Measurements from ENCODE around the gene ARL16.

The ARL16 gene

GRCh38 chr17:81711814-81712467, 28.3 kb upstream of the ARL16 start, which contains the start of gene SLC25A10:
TSS of gene SLC25A10 (plus strand) at chr17:81712284. CDS start at chr17:81712427, 143 bp downstream.
- DNase-seq = peak; percentile 64

GRCh38 chr17:81710514-81711308, 27.1 kb upstream of the ARL16 start:
- no peak for DNase-seq

- DNase-seq = no peak
Measured at GRCh38 chr17:81708739-81709185, 25.2 kb upstream of the ARL16 start.

- DNase-seq = no peak
Measured at GRCh38 chr17:81707725-81708646, 24.4 kb upstream of the ARL16 start.

- DNase-seq = no peak
Measured at GRCh38 chr17:81706757-81707624, 23.4 kb upstream of the ARL16 start.

- DNase-seq = no peak
Measured at GRCh38 chr17:81706232-81706611, 22.6 kb upstream of the ARL16 start.

GRCh38 chr17:81705518-81706231, 22.1 kb upstream of the ARL16 start:
- no peak for DNase-seq

GRCh38 chr17:81703747-81704654, 20.4 kb upstream of the ARL16 start:
- no peak for DNase-seq

- DNase-seq = peak; percentile 78
Measured at GRCh38 chr17:81702934-81703746, 19.5 kb upstream of the ARL16 start, which contains the start of gene MRPL12. TSS of gene MRPL12 (plus strand) at chr17:81703367. CDS start at chr17:81703502, 135 bp downstream.

- DNase-seq = no peak
Measured at GRCh38 chr17:81701288-81702071, 17.9 kb upstream of the ARL16 start.

GRCh38 chr17:81700353-81701287, 17.0 kb upstream of the ARL16 start:
- DNase-seq = no peak

- no peak for DNase-seq
Measured at GRCh38 chr17:81697261-81698044, 13.9 kb upstream of the ARL16 start.

GRCh38 chr17:81696218-81696941, 12.8 kb upstream of the ARL16 start:
- no peak for DNase-seq

GRCh38 chr17:81695801-81696200, 12.2 kb upstream of the ARL16 start:
- DNase-seq = no peak

- DNase-seq = no peak
Measured at GRCh38 chr17:81695211-81695610, 11.6 kb upstream of the ARL16 start.

GRCh38 chr17:81694810-81695209, 11.2 kb upstream of the ARL16 start:
- no peak for DNase-seq

Measured in KG1 (cell line).